IPS DF 19.7 (cell line): ENCODE data around the gene CCNF.

Source experiments
- DNase-seq: peaks from one replicate; pipeline ENCODE4 v3.0.0-alpha.2; 2013; ENCODE audit warnings: low read depth, low spot score

The CCNF gene

GRCh38 chr16:2485811-2486507, 56.7 kb downstream of the CCNF start:
- DNase-seq: no peak

- DNase-seq: no peak
These were observed 57.6 kb downstream of the CCNF start for GRCh38 chr16:2486645-2487516.

GRCh38 chr16:2487517-2487842, 58.2 kb downstream of the CCNF start:
- DNase-seq: no peak

GRCh38 chr16:2487903-2488531, 58.8 kb downstream of the CCNF start:
- no peak for DNase-seq

GRCh38 chr16:2489581-2489980, 60.3 kb downstream of the CCNF start:
- no peak for DNase-seq

- no peak for DNase-seq
These were observed 61.2 kb downstream of the CCNF start for GRCh38 chr16:2490190-2491105.

- DNase-seq: no peak
These were observed 63.0 kb downstream of the CCNF start for GRCh38 chr16:2492292-2492691.

GRCh38 chr16:2493605-2494004, 64.4 kb downstream of the CCNF start:
- DNase-seq: no peak

GRCh38 chr16:2494616-2495015, 65.4 kb downstream of the CCNF start:
- DNase-seq: no peak

GRCh38 chr16:2495041-2495440, 65.8 kb downstream of the CCNF start:
- DNase-seq: no peak

- no peak for DNase-seq
These were observed 67.2 kb downstream of the CCNF start for GRCh38 chr16:2496223-2497115.

GRCh38 chr16:2497116-2497630, 67.9 kb downstream of the CCNF start:
- DNase-seq: no peak

- DNase-seq: no peak
These were observed 68.6 kb downstream of the CCNF start for GRCh38 chr16:2497695-2498484.

- DNase-seq: no peak
These were observed 69.4 kb downstream of the CCNF start for GRCh38 chr16:2498531-2499253.

- no peak for DNase-seq
These were observed 70.2 kb downstream of the CCNF start for GRCh38 chr16:2499454-2499853.

GRCh38 chr16:2499890-2500429, 70.7 kb downstream of the CCNF start:
- no peak for DNase-seq

GRCh38 chr16:2500430-2500917, 71.2 kb downstream of the CCNF start:
- DNase-seq: no peak
